ENCODE data around the gene TERT.

DNA sequence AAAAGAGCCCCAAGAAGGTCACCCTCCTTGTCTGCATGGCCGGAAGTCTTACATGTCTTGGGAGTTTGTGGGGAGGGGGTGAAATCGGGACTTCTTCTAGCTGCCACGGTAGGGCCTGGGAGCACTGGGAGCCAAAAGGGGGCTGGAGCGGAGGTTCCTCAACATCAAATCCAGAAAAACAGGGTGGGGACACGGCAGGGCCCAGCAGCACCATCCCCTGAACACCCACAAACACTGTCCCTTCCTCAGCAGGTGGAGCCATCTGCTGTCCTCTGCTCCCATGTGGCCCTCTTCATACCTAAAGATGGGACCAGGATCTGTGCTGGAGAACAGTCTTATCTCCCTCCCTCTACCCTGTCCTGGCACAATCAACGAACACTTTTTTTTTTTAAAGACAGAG is 2.7 kb downstream of the TERT start:
- no peak for TF ChIP-seq POLR2A (IDR thresholded peaks at IDR 0.05)
- TF ChIP-seq POLR2AphosphoS5 (IDR thresholded peaks at IDR 0.05) = no peak
- TF ChIP-seq, protein P1, sequence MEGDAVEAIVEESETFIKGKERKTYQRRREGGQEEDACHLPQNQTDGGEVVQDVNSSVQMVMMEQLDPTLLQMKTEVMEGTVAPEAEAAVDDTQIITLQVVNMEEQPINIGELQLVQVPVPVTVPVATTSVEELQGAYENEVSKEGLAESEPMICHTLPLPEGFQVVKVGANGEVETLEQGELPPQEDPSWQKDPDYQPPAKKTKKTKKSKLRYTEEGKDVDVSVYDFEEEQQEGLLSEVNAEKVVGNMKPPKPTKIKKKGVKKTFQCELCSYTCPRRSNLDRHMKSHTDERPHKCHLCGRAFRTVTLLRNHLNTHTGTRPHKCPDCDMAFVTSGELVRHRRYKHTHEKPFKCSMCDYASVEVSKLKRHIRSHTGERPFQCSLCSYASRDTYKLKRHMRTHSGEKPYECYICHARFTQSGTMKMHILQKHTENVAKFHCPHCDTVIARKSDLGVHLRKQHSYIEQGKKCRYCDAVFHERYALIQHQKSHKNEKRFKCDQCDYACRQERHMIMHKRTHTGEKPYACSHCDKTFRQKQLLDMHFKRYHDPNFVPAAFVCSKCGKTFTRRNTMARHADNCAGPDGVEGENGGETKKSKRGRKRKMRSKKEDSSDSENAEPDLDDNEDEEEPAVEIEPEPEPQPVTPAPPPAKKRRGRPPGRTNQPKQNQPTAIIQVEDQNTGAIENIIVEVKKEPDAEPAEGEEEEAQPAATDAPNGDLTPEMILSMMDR (IDR thresholded peaks at IDR 0.05) = no peak
- TF ChIP-seq EP300 (IDR thresholded peaks at IDR 0.05) = no peak

All from stomach (tissue), 4 donors.